NCI-H526 treated with DMSO at 0.1 percent for 48 hours (cell line): ENCODE data around the gene TP53.
"Not testable (repeated sequence)": the region's sequence is repeated elsewhere in the genome, so short reads cannot be mapped to it uniquely, and the experiment has no call there.

ENCODE experiments used
- DNase-seq: peaks from one replicate; lab custom pipeline; 2025; lab: John Stamatoyannopoulos, UW

Gene TP53

GRCh38 chr17:7674934-7675333, 12.4 kb downstream of the TP53 start:
- DNase-seq: no peak

- DNase-seq: no peak
These were observed 14.1 kb downstream of the TP53 start for GRCh38 chr17:7673239-7673638.

GRCh38 chr17:7668482-7668881, 18.8 kb downstream of the TP53 start:
- no peak for DNase-seq

GRCh38 chr17:7667656-7668406, 19.5 kb downstream of the TP53 start:
- no peak for DNase-seq

GRCh38 chr17:7656958-7657609, 30.2 kb downstream of the TP53 start:
- DNase-seq: no peak

- DNase-seq: no peak
These were observed 31.8 kb downstream of the TP53 start for GRCh38 chr17:7655541-7655840.

- no peak for DNase-seq
These were observed 32.3 kb downstream of the TP53 start for GRCh38 chr17:7654832-7655540.

- DNase-seq: no peak
These were observed 34.6 kb downstream of the TP53 start for GRCh38 chr17:7652388-7653356.

- DNase-seq: no peak
These were observed 35.5 kb downstream of the TP53 start for GRCh38 chr17:7651665-7652387.

- no peak for DNase-seq
These were observed 36.1 kb downstream of the TP53 start for GRCh38 chr17:7651097-7651664.

- DNase-seq: peak; percentile 46
These were observed 36.7 kb downstream of the TP53 start, which contains the start of gene ATP1B2 for GRCh38 chr17:7650509-7651096. Gene ATP1B2, plus strand, starts transcription at chr17:7650926. Its CDS starts 593 bp downstream, at chr17:7651519.

GRCh38 chr17:7647018-7647417, 40.3 kb downstream of the TP53 start:
- no peak for DNase-seq

- no peak for DNase-seq
These were observed 40.8 kb downstream of the TP53 start for GRCh38 chr17:7646457-7646856.

- DNase-seq: no peak
These were observed 42.5 kb downstream of the TP53 start for GRCh38 chr17:7644775-7645174.

- not testable (repeated sequence) for DNase-seq
These were observed 45.7 kb downstream of the TP53 start for GRCh38 chr17:7641635-7642034.

GRCh38 chr17:7640783-7641182, 46.5 kb downstream of the TP53 start:
- no peak for DNase-seq

- DNase-seq: no peak
These were observed 51.1 kb downstream of the TP53 start for GRCh38 chr17:7636163-7636562.

GRCh38 chr17:7634384-7634783, 52.9 kb downstream of the TP53 start:
- DNase-seq: no peak

GRCh38 chr17:7633093-7633492, 54.2 kb downstream of the TP53 start:
- DNase-seq: no peak

- no peak for DNase-seq
These were observed 54.8 kb downstream of the TP53 start for GRCh38 chr17:7632492-7632894.
